Measurements from ENCODE around the gene PNO1. TPM values are rescaled to one million over a fixed set of nuclear protein-coding genes. Genes with fewer than 3 reads are reported as not detected.
"Not testable (repeated sequence)": the region's sequence is repeated elsewhere in the genome, so short reads cannot be mapped to it uniquely, and the experiment has no call there.

The PNO1 gene
- total RNA-seq, 1 donor from 2014 or later: 20.6 TPM

DNA sequence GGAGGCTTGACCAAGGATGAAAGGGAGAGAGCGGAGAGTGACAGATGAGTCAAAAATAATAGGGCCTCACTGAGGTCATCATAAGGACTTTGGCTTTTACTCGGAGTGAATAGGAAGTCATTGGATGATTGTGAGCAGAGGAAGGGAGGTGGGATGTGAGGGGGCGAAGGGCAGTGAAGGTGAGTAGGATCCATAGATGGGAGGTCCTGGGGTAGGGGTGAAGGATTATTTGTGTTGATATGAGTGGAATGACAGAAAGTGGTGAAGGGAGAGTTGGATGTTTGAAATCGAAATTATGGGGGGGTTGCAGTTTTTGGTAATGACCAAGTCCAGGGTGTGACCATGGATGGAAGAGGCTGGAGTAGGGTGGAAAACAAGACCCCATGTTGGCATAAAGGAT is 14.0 kb downstream of the PNO1 start:
- H3K27me3 Mint-ChIP-seq (ENCODE audit: insufficient read depth, low read depth): no peaks in the 10 kb centered on the region
- H4K20me1 ChIP-seq (ENCODE audit: low read depth): no peaks in the 10 kb centered on the region
- no peak overlapping the region for H2AFZ ChIP-seq (replicated peaks)
- no peak for DNase-seq (ENCODE audit: low spot score)
- no peaks in the 10 kb centered on the region for H3K4me1 Mint-ChIP-seq
- no peak overlapping the region for H3K9ac ChIP-seq
- H3K79me2 ChIP-seq (ENCODE audit: low read depth): no peaks in the 10 kb centered on the region
- no peaks in the 10 kb centered on the region for H3K36me3 ChIP-seq
- no peaks in the 10 kb centered on the region for H3K9me3 Mint-ChIP-seq
- no peak overlapping the region for H3K4me2 ChIP-seq
- H3K36me3 Mint-ChIP-seq: peaks cover 3% of the 10 kb centered on the region
- H3K4me3 ChIP-seq: no peak overlapping the region
- H3F3A ChIP-seq (ENCODE audit: low read depth): peaks cover 7% of the 10 kb centered on the region
- no peaks in the 10 kb centered on the region for H3K4me1 ChIP-seq
- H3K27me3 ChIP-seq: no peaks in the 10 kb centered on the region
- H3K27ac ChIP-seq: no peak overlapping the region
- H3K27ac Mint-ChIP-seq: no peak overlapping the region
- TF ChIP-seq CTCF (IDR thresholded peaks at IDR 0.05): no peak
- no peak overlapping the region for H3K4me3 Mint-ChIP-seq
- H3K9me3 ChIP-seq (ENCODE audit: low read depth): no peaks in the 10 kb centered on the region

GRCh38 chr2:68172521-68172920 is 14.8 kb downstream of the PNO1 start:
- no peaks in the 10 kb centered on the region for H3K9me3 ChIP-seq (ENCODE audit: low read depth)
- H2AFZ ChIP-seq (replicated peaks): no peak overlapping the region
- H3F3A ChIP-seq (ENCODE audit: low read depth): peaks cover 7% of the 10 kb centered on the region
- H3K4me1 ChIP-seq: no peaks in the 10 kb centered on the region
- no peaks in the 10 kb centered on the region for H3K27me3 Mint-ChIP-seq (ENCODE audit: insufficient read depth, low read depth)
- no peak overlapping the region for H3K4me3 ChIP-seq
- TF ChIP-seq EZH2 (IDR thresholded peaks at IDR 0.05) (no peak), EZH2phosphoT487 (IDR thresholded peaks at IDR 0.05) (no peak)
- no peaks in the 10 kb centered on the region for H3K27me3 ChIP-seq
- H4K20me1 ChIP-seq (ENCODE audit: low read depth): no peaks in the 10 kb centered on the region
- H3K79me2 ChIP-seq (ENCODE audit: low read depth): no peaks in the 10 kb centered on the region
- peaks cover 4% of the 10 kb centered on the region for H3K36me3 Mint-ChIP-seq
- H3K4me3 Mint-ChIP-seq: no peak overlapping the region
- no peak for DNase-seq (ENCODE audit: low spot score)
- no peak overlapping the region for H3K4me2 ChIP-seq
- H3K27ac ChIP-seq: no peak overlapping the region
- H3K9me3 Mint-ChIP-seq: no peaks in the 10 kb centered on the region
- no peak overlapping the region for H3K27ac Mint-ChIP-seq
- no peak overlapping the region for H3K9ac ChIP-seq
- no peaks in the 10 kb centered on the region for H3K4me1 Mint-ChIP-seq
- no peaks in the 10 kb centered on the region for H3K36me3 ChIP-seq

DNA sequence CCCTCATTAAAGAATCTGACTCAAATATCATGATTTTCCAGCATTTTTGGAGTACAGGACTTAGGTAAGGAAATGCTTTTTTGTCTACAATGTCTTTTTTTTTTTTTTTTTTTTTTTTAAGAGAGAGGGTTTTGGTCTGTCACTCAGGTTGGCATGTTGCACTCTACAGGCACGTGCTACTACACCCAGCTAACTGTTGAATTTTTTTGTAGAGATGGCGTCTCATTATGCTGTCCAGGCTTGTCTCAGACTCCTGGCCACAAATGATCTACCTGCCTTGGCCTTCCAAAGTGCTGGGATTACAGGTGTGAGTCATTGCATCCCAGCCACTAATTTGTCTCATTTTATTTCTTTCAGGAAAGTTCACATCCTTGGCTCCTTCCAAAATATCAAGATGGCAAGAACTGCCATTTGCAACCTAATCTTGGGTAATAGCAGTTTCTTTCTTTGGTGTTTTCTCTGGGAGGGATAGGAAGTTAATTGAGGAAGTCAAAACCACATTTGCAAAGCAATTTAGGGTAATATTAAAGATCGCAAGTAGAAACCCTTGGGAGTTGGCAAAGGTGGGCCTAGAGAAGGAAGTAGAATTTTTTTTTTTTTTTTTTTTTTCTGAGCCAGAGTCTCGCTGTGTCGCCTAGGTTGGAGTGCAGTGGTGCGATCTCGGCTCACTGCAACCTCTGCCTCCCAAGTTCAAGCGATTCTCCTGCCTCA is 15.5 kb downstream of the PNO1 start:
- Mint-ChIP-seq H3K9me3 (no peaks in the 10 kb centered on the region), H3K27me3 (ENCODE audit: insufficient read depth, low read depth) (no peaks in the 10 kb centered on the region), H3K27ac (no peak overlapping the region), H3K4me1 (no peaks in the 10 kb centered on the region), H3K36me3 (peaks cover 4% of the 10 kb centered on the region), H3K4me3 (no peak overlapping the region)
- peaks cover 9% of the 10 kb centered on the region for H3F3A ChIP-seq (ENCODE audit: low read depth)
- no peak overlapping the region for H3K4me2 ChIP-seq
- H3K79me2 ChIP-seq (ENCODE audit: low read depth): no peaks in the 10 kb centered on the region
- H3K9me3 ChIP-seq (ENCODE audit: low read depth): no peaks in the 10 kb centered on the region
- H3K4me1 ChIP-seq: no peaks in the 10 kb centered on the region
- no peaks in the 10 kb centered on the region for H3K36me3 ChIP-seq
- H3K27me3 ChIP-seq: no peaks in the 10 kb centered on the region
- no peaks in the 10 kb centered on the region for H4K20me1 ChIP-seq (ENCODE audit: low read depth)
- no peak overlapping the region for H3K9ac ChIP-seq
- no peak for DNase-seq (ENCODE audit: low spot score)
- H2AFZ ChIP-seq (replicated peaks): no peak overlapping the region
- no peak overlapping the region for H3K27ac ChIP-seq
- TF ChIP-seq CTCF (IDR thresholded peaks at IDR 0.05) (no peak), EZH2 (IDR thresholded peaks at IDR 0.05) (no peak), EZH2phosphoT487 (IDR thresholded peaks at IDR 0.05) (no peak)
- no peak overlapping the region for H3K4me3 ChIP-seq

GRCh38 chr2:68175210-68175609 is 17.5 kb downstream of the PNO1 start:
- H3K4me1 ChIP-seq; H3K4me2 ChIP-seq; DNase-seq (ENCODE audit: low spot score); H2AFZ ChIP-seq (replicated peaks); H3K27me3 Mint-ChIP-seq (ENCODE audit: insufficient read depth, low read depth); H3K9me3 ChIP-seq (ENCODE audit: low read depth); H3K79me2 ChIP-seq (ENCODE audit: low read depth); H4K20me1 ChIP-seq (ENCODE audit: low read depth); H3K27me3 ChIP-seq; H3K36me3 Mint-ChIP-seq; H3K9ac ChIP-seq; H3K27ac ChIP-seq; H3K27ac Mint-ChIP-seq; H3K36me3 ChIP-seq; H3K4me3 ChIP-seq; H3K4me1 Mint-ChIP-seq; H3K9me3 Mint-ChIP-seq; H3K4me3 Mint-ChIP-seq: not testable (repeated sequence)
- peaks cover 24% of the 10 kb centered on the region for H3F3A ChIP-seq (ENCODE audit: low read depth)

Measured in neural progenitor cell (in vitro differentiated cells).